PC-3 (cell line): ENCODE data around the gene ST8SIA3. TPM values are rescaled to one million over a fixed set of nuclear protein-coding genes. Genes with fewer than 3 reads are reported as not detected.

ENCODE experiments used
- ATAC-seq: fragments of 200-7000 bp; cut with Tn5 transposase; 2 replicates; pipeline ENCODE4 v1.9.1; 2020; ENCODE audit warnings: mild to moderate bottlenecking, moderate library complexity
- BruUV-seq: library from RNA; stranded (reverse); fragments of 400-500 nt; replicated peaks from 2 replicates; lab custom pipeline; 2021; lab: Mats Ljungman, UMichigan
- CTCF ChIA-PET: fragments of 300-600 bp; sonication (Branson Sonifier 250); formaldehyde crosslinking; loops from one replicate; lab custom pipeline; 2022; ENCODE audit warnings: antibody characterized with exemption; lab: Charles Lee
- POLR2A ChIA-PET: fragments of 300-600 bp; sonication (Branson Sonifier 250); formaldehyde crosslinking; loops from one replicate; lab custom pipeline; 2022; ENCODE audit warnings: antibody characterized with exemption; ENCODE audit not compliant: unreplicated experiment; lab: Charles Lee
- DNase-seq: peaks from one replicate; pipeline ENCODE4 v3.0.0-alpha.2; 2015
- H2AFZ ChIP-seq: fragments of 300-600 bp; sonication (generic); 2 replicates; pipeline ENCODE4 v1.6.0; 2016; ENCODE audit warnings: antibody characterized with exemption, low read length
- H3F3A ChIP-seq: fragments of 300-600 bp; sonication (generic); one replicate; pipeline ENCODE4 v1.6.0; 2017; ENCODE audit warnings: antibody characterized with exemption, low read length, control low read depth, mild to moderate bottlenecking; ENCODE audit not compliant: unreplicated experiment
- H3K27ac ChIP-seq: fragments of 300-600 bp; sonication (generic); 2 replicates; pipeline ENCODE4 v1.5.1; 2016; ENCODE audit warnings: mild to moderate bottlenecking, low read length
- H3K27me3 ChIP-seq: fragments of 300-600 bp; sonication (generic); 2 replicates; pipeline ENCODE4 v1.6.1; 2016; ENCODE audit warnings: low read length, mixed read lengths
- H3K36me3 ChIP-seq: fragments of 300-600 bp; sonication (generic); 2 replicates; pipeline ENCODE4 v1.6.1; 2016; ENCODE audit warnings: low read depth, mixed run types, low read length, mixed read lengths
- H3K4me1 ChIP-seq: fragments of 300-600 bp; sonication (generic); 2 replicates; pipeline ENCODE4 v1.5.1; 2016; ENCODE audit warnings: low read length; ENCODE audit not compliant: insufficient read depth
- H3K4me2 ChIP-seq: fragments of 300-600 bp; sonication (generic); 2 replicates; pipeline ENCODE4 v1.6.0; 2016; ENCODE audit warnings: low read length
- H3K4me3 ChIP-seq: fragments of 300-600 bp; sonication (generic); 2 replicates; pipeline ENCODE4 v1.5.1; 2016; ENCODE audit warnings: mild to moderate bottlenecking, low read length, mixed read lengths
- H3K79me2 ChIP-seq: fragments of 300-600 bp; sonication (generic); 2 replicates; pipeline ENCODE4 v1.6.1; 2017; ENCODE audit warnings: low read length, mixed read lengths
- H3K9ac ChIP-seq: fragments of 300-600 bp; sonication (generic); 2 replicates; pipeline ENCODE4 v1.6.0; 2016; ENCODE audit warnings: mild to moderate bottlenecking, low read length
- H3K9me2 ChIP-seq: fragments of 300-600 bp; sonication (generic); replicated peaks from 2 replicates; pipeline ENCODE4 v1.6.1; 2016; ENCODE audit warnings: mixed run types, low read length, mixed read lengths
- H3K9me3 ChIP-seq: fragments of 300-600 bp; sonication (generic); 2 replicates; pipeline ENCODE4 v1.6.1; 2016; ENCODE audit warnings: low read length, mixed read lengths
- H4K20me1 ChIP-seq: fragments of 300-600 bp; sonication (generic); 2 replicates; pipeline ENCODE4 v1.6.1; 2016; ENCODE audit warnings: low read length, mixed read lengths
- EZH2 ChIP-seq: fragments of 300-600 bp; sonication (generic); IDR thresholded peaks from one replicate; pipeline ENCODE4 v1.6.1; 2017; ENCODE audit warnings: antibody characterized with exemption, mild to moderate bottlenecking, low read length; ENCODE audit not compliant: unreplicated experiment
- EZH2phosphoT487 ChIP-seq: fragments of 300-600 bp; sonication (generic); IDR thresholded peaks from 2 replicates; pipeline ENCODE4 v1.6.1; 2018; ENCODE audit warnings: mild to moderate bottlenecking, antibody characterized with exemption, low read length, borderline replicate concordance
- intact Hi-C: fragments of 100-400 bp; cut with micrococcal nuclease; formaldehyde crosslinking; loops from 2 replicates; pipeline ENCODE4 v1.9.0; 2023
- total RNA-seq: library from RNA; depleted of rRNA; stranded (reverse); fragments of >200 nt; gene quantifications from 2 replicates; pipeline ENCODE4 v1.2.3, GENCODE V29; 2014
- TF ChIP-seq, protein P1 (sequence below): fragments of 300-600 bp; sonication (generic); conservative IDR thresholded peaks from 2 replicates; pipeline ENCODE4 v1.5.1; 2017; ENCODE audit warnings: antibody characterized with exemption, low read depth, mild to moderate bottlenecking, low read length

Gene ST8SIA3
- total RNA-seq, 1 experiment from 2014 or later: not detected

DNA sequence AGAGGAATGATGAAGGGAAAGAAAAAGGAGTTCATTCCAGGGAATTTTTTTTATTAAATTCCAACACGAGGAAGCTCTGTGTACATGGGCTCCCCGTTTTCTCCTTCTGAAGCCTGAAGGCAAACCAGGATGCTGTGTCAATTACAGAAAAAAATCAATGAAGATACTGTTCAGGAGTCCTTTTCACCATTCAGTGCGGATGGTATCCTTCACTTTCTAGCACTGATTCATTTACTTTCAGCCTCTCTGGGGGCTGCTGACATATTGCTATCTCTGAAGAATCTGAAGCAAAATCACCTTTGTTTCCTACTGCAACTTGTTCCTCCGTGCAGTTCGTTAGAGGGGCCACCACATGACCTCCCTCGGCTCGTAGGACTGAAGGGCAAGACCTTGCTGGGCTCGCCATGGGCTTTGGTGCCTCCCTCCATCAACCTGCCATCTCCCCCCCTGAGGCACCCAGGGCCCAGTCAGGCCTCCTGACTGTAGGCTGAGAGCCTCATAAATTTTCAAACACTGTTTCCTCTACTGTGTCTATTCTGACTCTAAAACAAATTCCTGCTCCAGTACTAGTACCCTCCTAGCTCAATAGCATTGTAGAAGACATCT, 25.5 kb upstream of the ST8SIA3 start:
- no peak for DNase-seq
- no peaks in the 10 kb centered on the region for H4K20me1 ChIP-seq
- H3K4me3 ChIP-seq: no peak overlapping the region
- no peaks in the 10 kb centered on the region for H3K9me3 ChIP-seq
- intact Hi-C loops: no loop called here
- H3K27ac ChIP-seq: no peak overlapping the region
- ChIA-PET CTCF (no interaction called here), POLR2A (no interaction called here)
- no peak overlapping the region for H2AFZ ChIP-seq
- no peaks in the 10 kb centered on the region for H3K4me1 ChIP-seq
- H3K4me2 ChIP-seq: no peak overlapping the region
- TF ChIP-seq, protein P1, sequence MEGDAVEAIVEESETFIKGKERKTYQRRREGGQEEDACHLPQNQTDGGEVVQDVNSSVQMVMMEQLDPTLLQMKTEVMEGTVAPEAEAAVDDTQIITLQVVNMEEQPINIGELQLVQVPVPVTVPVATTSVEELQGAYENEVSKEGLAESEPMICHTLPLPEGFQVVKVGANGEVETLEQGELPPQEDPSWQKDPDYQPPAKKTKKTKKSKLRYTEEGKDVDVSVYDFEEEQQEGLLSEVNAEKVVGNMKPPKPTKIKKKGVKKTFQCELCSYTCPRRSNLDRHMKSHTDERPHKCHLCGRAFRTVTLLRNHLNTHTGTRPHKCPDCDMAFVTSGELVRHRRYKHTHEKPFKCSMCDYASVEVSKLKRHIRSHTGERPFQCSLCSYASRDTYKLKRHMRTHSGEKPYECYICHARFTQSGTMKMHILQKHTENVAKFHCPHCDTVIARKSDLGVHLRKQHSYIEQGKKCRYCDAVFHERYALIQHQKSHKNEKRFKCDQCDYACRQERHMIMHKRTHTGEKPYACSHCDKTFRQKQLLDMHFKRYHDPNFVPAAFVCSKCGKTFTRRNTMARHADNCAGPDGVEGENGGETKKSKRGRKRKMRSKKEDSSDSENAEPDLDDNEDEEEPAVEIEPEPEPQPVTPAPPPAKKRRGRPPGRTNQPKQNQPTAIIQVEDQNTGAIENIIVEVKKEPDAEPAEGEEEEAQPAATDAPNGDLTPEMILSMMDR: no peak
- TF ChIP-seq EZH2 (no peak), EZH2phosphoT487 (no peak)
- no peaks in the 10 kb centered on the region for H3K36me3 ChIP-seq
- H3K9ac ChIP-seq: no peak overlapping the region
- H3F3A ChIP-seq: no peaks in the 10 kb centered on the region
- ATAC-seq: no peak
- BruUV-seq: no TSS peak
- H3K9me2 ChIP-seq: no peaks in the 10 kb centered on the region
- peaks cover 16% of the 10 kb centered on the region; the same call in 1 of the 2 replicates for H3K27me3 ChIP-seq
- no peaks in the 10 kb centered on the region for H3K79me2 ChIP-seq

DNA sequence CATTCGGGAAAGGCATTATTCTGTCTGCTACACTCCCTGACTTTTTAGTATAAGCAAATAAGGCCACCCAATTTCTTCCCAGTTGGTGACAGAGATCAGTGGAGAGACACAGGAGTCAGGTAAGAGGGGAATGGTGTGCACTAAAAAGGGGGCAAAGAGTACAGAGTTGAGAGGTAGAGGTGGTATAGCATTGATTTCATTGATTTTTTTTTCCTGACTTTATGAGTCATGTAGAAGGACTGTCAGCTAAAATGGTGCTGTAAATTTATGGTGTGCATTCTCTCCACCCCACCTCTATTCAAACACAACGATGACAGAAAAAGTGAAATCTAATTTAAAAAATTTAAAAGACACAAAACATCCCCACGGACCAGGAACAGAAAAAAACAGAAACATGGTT, 23.7 kb upstream of the ST8SIA3 start:
- H3K4me3 ChIP-seq: no peak overlapping the region
- no peaks in the 10 kb centered on the region for H3K9me3 ChIP-seq
- DNase-seq (no peak), ATAC-seq (no peak)
- H3K36me3 ChIP-seq: no peaks in the 10 kb centered on the region
- no TSS peak for BruUV-seq
- no peaks in the 10 kb centered on the region for H3F3A ChIP-seq
- H3K4me1 ChIP-seq: no peaks in the 10 kb centered on the region
- H3K4me2 ChIP-seq: no peak overlapping the region
- intact Hi-C loops: no loop called here
- no peak overlapping the region for H2AFZ ChIP-seq
- no peaks in the 10 kb centered on the region for H4K20me1 ChIP-seq
- no peaks in the 10 kb centered on the region for H3K9me2 ChIP-seq
- no peak overlapping the region for H3K9ac ChIP-seq
- CTCF ChIA-PET: no interaction called here
- peaks cover 26% of the 10 kb centered on the region for H3K27me3 ChIP-seq
- TF ChIP-seq EZH2phosphoT487 (no peak), EZH2 (no peak)
- TF ChIP-seq, protein P1: no peak
- POLR2A ChIA-PET: no interaction called here
- no peak overlapping the region for H3K27ac ChIP-seq
- no peaks in the 10 kb centered on the region for H3K79me2 ChIP-seq

DNA sequence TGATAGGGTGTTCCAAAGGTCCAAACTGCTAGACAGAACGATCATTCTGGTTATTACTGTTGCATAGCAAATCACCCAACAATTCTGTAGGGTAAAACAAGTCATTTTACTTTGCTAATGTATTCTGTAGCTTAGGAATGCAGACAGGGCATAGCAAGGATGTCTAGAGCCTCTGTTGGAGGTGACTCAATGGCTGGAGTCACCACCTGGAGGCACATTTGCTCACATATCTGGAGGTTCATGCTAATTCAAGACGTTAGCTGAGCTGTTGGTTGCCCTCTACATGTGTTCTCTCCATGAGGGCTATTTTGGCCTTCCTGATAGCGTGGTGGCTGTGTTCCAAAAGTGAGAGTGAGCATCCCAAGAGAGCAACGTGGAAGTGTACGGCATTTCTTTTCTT, 22.5 kb upstream of the ST8SIA3 start:
- Histone ChIP-seq H3F3A (no peaks in the 10 kb centered on the region), H2AFZ (no peak overlapping the region), H3K4me2 (no peak overlapping the region), H3K27ac (no peak overlapping the region), H3K9me2 (no peaks in the 10 kb centered on the region), H3K9ac (no peak overlapping the region), H3K4me1 (no peaks in the 10 kb centered on the region), H3K79me2 (no peaks in the 10 kb centered on the region), H4K20me1 (no peaks in the 10 kb centered on the region), H3K36me3 (no peaks in the 10 kb centered on the region), H3K27me3 (peaks cover 33% of the 10 kb centered on the region), H3K4me3 (no peak overlapping the region), H3K9me3 (no peaks in the 10 kb centered on the region)
- POLR2A ChIA-PET: no interaction called here
- TF ChIP-seq, protein P1: no peak
- intact Hi-C loops: no loop called here
- BruUV-seq: no TSS peak
- ATAC-seq (no peak), DNase-seq (no peak)
- CTCF ChIA-PET: no interaction called here
